ENCODE results near the gene KRT1.

Gene KRT1

GRCh38 chr12:52662093-52662917 lies 17.9 kb downstream of the KRT1 start:
- TF ChIP-seq HDGF (IDR thresholded peaks at IDR 0.05; ENCODE audit: borderline replicate concordance) (no peak), SUZ12 (IDR thresholded peaks at IDR 0.05) (no peak), FOXK2 (IDR thresholded peaks at IDR 0.05) (no peak), BHLHE40 (IDR thresholded peaks at IDR 0.05; ENCODE audit: borderline replicate concordance) (no peak), NFRKB (IDR thresholded peaks at IDR 0.05) (no peak), LEF1 (IDR thresholded peaks at IDR 0.05; ENCODE audit: borderline replicate concordance) (no peak), ZNF384 (IDR thresholded peaks at IDR 0.05) (no peak)
- CTCF ChIA-PET, result no interaction called here
- DNase-seq (ENCODE audit: extremely low spot score), result no peak
- POLR2A ChIA-PET, result no interaction called here

- CTCF ChIA-PET, result no interaction called here
- POLR2A ChIA-PET, result no interaction called here
- no peak for TF ChIP-seq TARDBP (IDR thresholded peaks at IDR 0.05)
- no peak for TF ChIP-seq LEF1 (IDR thresholded peaks at IDR 0.05; ENCODE audit: borderline replicate concordance)
- no peak for TF ChIP-seq HDGF (IDR thresholded peaks at IDR 0.05; ENCODE audit: borderline replicate concordance)
- TF ChIP-seq SUZ12 (IDR thresholded peaks at IDR 0.05), result no peak
- TF ChIP-seq PKNOX1 (IDR thresholded peaks at IDR 0.05), result no peak
- no peak for TF ChIP-seq ZNF384 (IDR thresholded peaks at IDR 0.05)
- TF ChIP-seq ARNT (IDR thresholded peaks at IDR 0.05), result no peak
- TF ChIP-seq L3MBTL2 (conservative IDR thresholded peaks at IDR 0.05), result no peak
- TF ChIP-seq CTBP1 (IDR thresholded peaks at IDR 0.05; ENCODE audit: borderline replicate concordance), result no peak
- no peak for TF ChIP-seq NFRKB (IDR thresholded peaks at IDR 0.05)
- no peak for TF ChIP-seq SP1 (IDR thresholded peaks at IDR 0.05)
- no peak for TF ChIP-seq BHLHE40 (IDR thresholded peaks at IDR 0.05; ENCODE audit: borderline replicate concordance)
- no peak for TF ChIP-seq FOXK2 (IDR thresholded peaks at IDR 0.05)
- no peak for TF ChIP-seq FOXA1 (IDR thresholded peaks at IDR 0.05)
- no peak for DNase-seq (ENCODE audit: extremely low spot score)
Measured at GRCh38 chr12:52661668-52662067, 18.5 kb downstream of the KRT1 start.

DNA sequence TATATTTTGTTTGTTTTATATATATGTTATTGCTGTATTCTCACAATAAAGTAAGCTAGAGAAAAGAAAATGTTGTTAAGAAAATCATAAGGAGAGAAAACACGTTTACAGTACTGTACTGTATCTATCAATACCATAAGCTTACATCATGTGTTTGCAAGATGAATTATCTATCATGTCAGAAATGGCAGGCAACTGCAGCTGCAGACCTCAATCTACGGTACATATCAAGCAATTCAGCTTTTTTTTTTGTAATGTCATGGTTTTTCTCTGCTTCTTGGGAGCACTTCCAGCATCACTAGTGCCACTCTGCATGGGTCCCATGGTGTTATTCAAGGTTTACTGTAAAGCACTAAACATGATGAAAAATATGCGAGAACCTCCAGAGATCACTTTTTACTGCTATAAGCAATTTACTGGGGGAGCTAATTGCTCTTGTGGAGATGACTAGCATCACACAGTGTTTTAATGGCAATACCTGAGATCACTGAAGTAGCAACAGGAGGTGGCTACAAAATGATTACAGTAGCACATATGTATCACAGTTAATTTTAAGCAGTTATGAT lies 19.2 kb downstream of the KRT1 start:
- CTCF ChIA-PET, result interaction anchor here (0.6 kb wide), 1 partner anchor 1240 kb away, joined by 3 read pairs; no protein-coding TSS in a partner anchor
- POLR2A ChIA-PET, result no interaction called here
- DNase-seq (ENCODE audit: extremely low spot score), result no peak
- TF ChIP-seq SUZ12 (IDR thresholded peaks at IDR 0.05) (no peak), SP1 (IDR thresholded peaks at IDR 0.05) (no peak), TARDBP (IDR thresholded peaks at IDR 0.05) (no peak), ARNT (IDR thresholded peaks at IDR 0.05) (no peak), BHLHE40 (IDR thresholded peaks at IDR 0.05; ENCODE audit: borderline replicate concordance) (no peak), ELF4 (IDR thresholded peaks at IDR 0.05) (no peak), CTBP1 (IDR thresholded peaks at IDR 0.05; ENCODE audit: borderline replicate concordance) (no peak), LEF1 (IDR thresholded peaks at IDR 0.05; ENCODE audit: borderline replicate concordance) (no peak), FOXM1 (IDR thresholded peaks at IDR 0.05; ENCODE audit: borderline replicate concordance) (no peak), FOXK2 (IDR thresholded peaks at IDR 0.05) (no peak)

- TF ChIP-seq SUZ12 (IDR thresholded peaks at IDR 0.05) (no peak), BHLHE40 (IDR thresholded peaks at IDR 0.05; ENCODE audit: borderline replicate concordance) (no peak), LEF1 (IDR thresholded peaks at IDR 0.05; ENCODE audit: borderline replicate concordance) (no peak), FOXA1 (IDR thresholded peaks at IDR 0.05) (no peak), CTBP1 (IDR thresholded peaks at IDR 0.05; ENCODE audit: borderline replicate concordance) (no peak), FOXM1 (IDR thresholded peaks at IDR 0.05; ENCODE audit: borderline replicate concordance) (no peak), NFRKB (IDR thresholded peaks at IDR 0.05) (no peak), FOXK2 (IDR thresholded peaks at IDR 0.05) (no peak), TARDBP (IDR thresholded peaks at IDR 0.05) (no peak), PKNOX1 (IDR thresholded peaks at IDR 0.05) (no peak), L3MBTL2 (conservative IDR thresholded peaks at IDR 0.05) (no peak), ELF4 (IDR thresholded peaks at IDR 0.05) (no peak), ZNF384 (IDR thresholded peaks at IDR 0.05) (no peak), SP1 (IDR thresholded peaks at IDR 0.05) (no peak), HDGF (IDR thresholded peaks at IDR 0.05; ENCODE audit: borderline replicate concordance) (no peak), ARNT (IDR thresholded peaks at IDR 0.05) (no peak)
- CTCF ChIA-PET, result no interaction called here
- POLR2A ChIA-PET, result no interaction called here
- DNase-seq (ENCODE audit: extremely low spot score), result no peak
Measured at GRCh38 chr12:52659951-52660350, 20.3 kb downstream of the KRT1 start.

GRCh38 chr12:52659395-52659794 lies 20.8 kb downstream of the KRT1 start:
- TF ChIP-seq BHLHE40 (IDR thresholded peaks at IDR 0.05; ENCODE audit: borderline replicate concordance), result no peak
- no peak for TF ChIP-seq L3MBTL2 (conservative IDR thresholded peaks at IDR 0.05)
- TF ChIP-seq ELF4 (IDR thresholded peaks at IDR 0.05), result no peak
- POLR2A ChIA-PET, result no interaction called here
- DNase-seq (ENCODE audit: extremely low spot score), result no peak
- CTCF ChIA-PET, result no interaction called here

DNA sequence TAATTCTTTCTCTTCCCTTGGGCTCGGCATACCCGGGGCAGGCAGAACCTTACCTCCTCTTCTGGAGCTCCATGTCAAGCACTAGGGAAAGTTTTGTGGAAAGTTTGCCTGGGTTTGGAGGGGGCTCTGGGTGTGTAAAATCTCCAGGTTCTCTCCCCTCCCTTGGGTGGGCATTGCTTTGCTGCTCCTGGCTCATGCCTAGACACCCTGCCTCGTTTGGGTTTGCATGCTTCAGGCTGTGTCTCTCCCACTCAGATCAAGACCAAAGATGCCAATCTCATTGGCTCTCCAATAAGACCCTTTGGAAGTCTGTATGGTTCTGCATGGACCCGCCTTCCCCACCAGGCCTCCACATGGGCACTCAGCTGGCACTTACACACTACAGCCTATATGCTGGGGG lies 22.0 kb downstream of the KRT1 start:
- POLR2A ChIA-PET, result no interaction called here
- TF ChIP-seq FOXM1 (IDR thresholded peaks at IDR 0.05; ENCODE audit: borderline replicate concordance) (no peak), NFRKB (IDR thresholded peaks at IDR 0.05) (no peak), ELF4 (IDR thresholded peaks at IDR 0.05) (no peak), ARNT (IDR thresholded peaks at IDR 0.05) (no peak), ZNF384 (IDR thresholded peaks at IDR 0.05) (no peak), BHLHE40 (IDR thresholded peaks at IDR 0.05; ENCODE audit: borderline replicate concordance) (no peak), L3MBTL2 (conservative IDR thresholded peaks at IDR 0.05) (no peak), TARDBP (IDR thresholded peaks at IDR 0.05) (no peak), CTBP1 (IDR thresholded peaks at IDR 0.05; ENCODE audit: borderline replicate concordance) (no peak), PKNOX1 (IDR thresholded peaks at IDR 0.05) (no peak), LEF1 (IDR thresholded peaks at IDR 0.05; ENCODE audit: borderline replicate concordance) (no peak), FOXK2 (IDR thresholded peaks at IDR 0.05) (no peak), HDGF (IDR thresholded peaks at IDR 0.05; ENCODE audit: borderline replicate concordance) (no peak), SUZ12 (IDR thresholded peaks at IDR 0.05) (no peak), SP1 (IDR thresholded peaks at IDR 0.05) (no peak), FOXA1 (IDR thresholded peaks at IDR 0.05) (no peak)

More for the DNA sequence above, 22.0 kb downstream of the KRT1 start:
- no peak for DNase-seq (ENCODE audit: extremely low spot score)
- CTCF ChIA-PET, result no interaction called here
